ENCODE measurements around the gene ASXL1. TPM values are rescaled to one million over a fixed set of nuclear protein-coding genes. Genes with fewer than 3 reads are reported as not detected.

ASXL1 gene
- total and polyA plus RNA-seq, 10 of the 15 experiments (the other 5 are each of a cell fraction or from before 2014, with no cell fraction given), result 11.0 to 87.6 (median 56.8) TPM

DNA sequence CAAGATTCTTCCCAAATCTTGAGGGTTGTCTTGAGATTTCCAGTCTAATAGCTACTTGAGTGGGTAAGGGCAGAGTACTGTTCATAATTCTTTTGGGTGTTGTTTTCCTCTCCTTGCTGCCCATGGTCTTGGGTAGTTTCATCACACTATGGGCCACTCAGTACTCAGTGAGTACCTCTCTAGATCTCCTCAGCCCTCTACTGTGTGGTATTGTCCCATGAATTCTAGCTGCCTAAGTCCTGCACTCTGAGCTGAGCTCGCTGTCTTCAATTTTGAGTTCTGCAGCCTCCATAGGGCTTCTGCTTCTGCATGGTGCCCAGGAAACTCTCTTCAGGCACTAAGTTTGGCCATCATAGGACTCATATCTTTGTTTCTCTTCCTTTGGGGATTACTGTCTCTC is 42.3 kb downstream of the ASXL1 start:
- Histone ChIP-seq H3K4me2 (ENCODE audit: control insufficient read depth, insufficient read depth) (no peak overlapping the region), H3K9me3 (replicated peaks; ENCODE audit: control insufficient read depth, insufficient read depth, low read length) (no peaks in the 10 kb centered on the region), H3K27ac (ENCODE audit: control insufficient read depth, insufficient read depth) (no peak overlapping the region), H3K4me3 (no peak overlapping the region), H2AFZ (ENCODE audit: control insufficient read depth, low read depth, low read length) (no peak overlapping the region), H3K4me1 (ENCODE audit: control insufficient read depth, insufficient read depth, low read length) (no peaks in the 10 kb centered on the region), H3K9ac (ENCODE audit: control insufficient read depth, insufficient read depth, low read length) (no peak overlapping the region), H3K79me2 (ENCODE audit: control insufficient read depth, insufficient read depth, low read length) (peaks cover 14% of the 10 kb centered on the region), H4K20me1 (ENCODE audit: control insufficient read depth, insufficient read depth) (no peaks in the 10 kb centered on the region; the same call in 1 of the 2 replicates), H3K36me3 (ENCODE audit: control insufficient read depth in 2 of 2, insufficient read depth in 2 of 2, low read length in 1 of 2) (peaks cover 0 to 9% of the 10 kb centered on the region in 2 experiments; a peak in 3 of 4 replicates), H3K27me3 (replicated peaks in 1 of 2; ENCODE audit: control insufficient read depth in 2 of 2, insufficient read depth in 2 of 2, low read length in 1 of 2) (no peaks in the 10 kb centered on the region)
- intact Hi-C loops (cut with micrococcal nuclease; ENCODE audit: unreplicated experiment) (no loop called here), in situ Hi-C loops (cut with MboI) (no loop called here)
- CTCF ChIA-PET, result interaction anchor here (0.6 kb wide), 1 partner anchor 11 kb away, joined by 3 read pairs; no protein-coding TSS in a partner anchor
- no peak for FAIRE-seq
- TF ChIP-seq ZNF207 (IDR thresholded peaks at IDR 0.05; ENCODE audit: borderline replicate concordance) (no peak), TCF12 (IDR thresholded peaks at IDR 0.05; ENCODE audit: low read depth, low read length) (no peak), CBX5 (IDR thresholded peaks at IDR 0.05; ENCODE audit: low read depth) (no peak), KAT2A (conservative IDR thresholded peaks at IDR 0.05; ENCODE audit: control insufficient read depth, low read depth, low read length) (no peak)
- TF ChIP-seq, protein P1, sequence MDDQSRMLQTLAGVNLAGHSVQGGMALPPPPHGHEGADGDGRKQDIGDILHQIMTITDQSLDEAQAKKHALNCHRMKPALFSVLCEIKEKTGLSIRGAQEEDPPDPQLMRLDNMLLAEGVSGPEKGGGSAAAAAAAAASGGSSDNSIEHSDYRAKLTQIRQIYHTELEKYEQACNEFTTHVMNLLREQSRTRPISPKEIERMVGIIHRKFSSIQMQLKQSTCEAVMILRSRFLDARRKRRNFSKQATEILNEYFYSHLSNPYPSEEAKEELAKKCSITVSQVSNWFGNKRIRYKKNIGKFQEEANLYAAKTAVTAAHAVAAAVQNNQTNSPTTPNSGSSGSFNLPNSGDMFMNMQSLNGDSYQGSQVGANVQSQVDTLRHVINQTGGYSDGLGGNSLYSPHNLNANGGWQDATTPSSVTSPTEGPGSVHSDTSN (IDR thresholded peaks at IDR 0.05; ENCODE audit: insufficient replicate concordance, low read depth, low read length), result no peak
- TF ChIP-seq, protein P2, sequence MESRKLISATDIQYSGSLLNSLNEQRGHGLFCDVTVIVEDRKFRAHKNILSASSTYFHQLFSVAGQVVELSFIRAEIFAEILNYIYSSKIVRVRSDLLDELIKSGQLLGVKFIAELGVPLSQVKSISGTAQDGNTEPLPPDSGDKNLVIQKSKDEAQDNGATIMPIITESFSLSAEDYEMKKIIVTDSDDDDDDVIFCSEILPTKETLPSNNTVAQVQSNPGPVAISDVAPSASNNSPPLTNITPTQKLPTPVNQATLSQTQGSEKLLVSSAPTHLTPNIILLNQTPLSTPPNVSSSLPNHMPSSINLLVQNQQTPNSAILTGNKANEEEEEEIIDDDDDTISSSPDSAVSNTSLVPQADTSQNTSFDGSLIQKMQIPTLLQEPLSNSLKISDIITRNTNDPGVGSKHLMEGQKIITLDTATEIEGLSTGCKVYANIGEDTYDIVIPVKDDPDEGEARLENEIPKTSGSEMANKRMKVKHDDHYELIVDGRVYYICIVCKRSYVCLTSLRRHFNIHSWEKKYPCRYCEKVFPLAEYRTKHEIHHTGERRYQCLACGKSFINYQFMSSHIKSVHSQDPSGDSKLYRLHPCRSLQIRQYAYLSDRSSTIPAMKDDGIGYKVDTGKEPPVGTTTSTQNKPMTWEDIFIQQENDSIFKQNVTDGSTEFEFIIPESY (IDR thresholded peaks at IDR 0.05), result no peak
- TF ChIP-seq, protein P3, sequence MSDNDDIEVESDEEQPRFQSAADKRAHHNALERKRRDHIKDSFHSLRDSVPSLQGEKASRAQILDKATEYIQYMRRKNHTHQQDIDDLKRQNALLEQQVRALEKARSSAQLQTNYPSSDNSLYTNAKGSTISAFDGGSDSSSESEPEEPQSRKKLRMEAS (IDR thresholded peaks at IDR 0.05; ENCODE audit: low read depth, low read length), result no peak
- TF ChIP-seq, protein P4, sequence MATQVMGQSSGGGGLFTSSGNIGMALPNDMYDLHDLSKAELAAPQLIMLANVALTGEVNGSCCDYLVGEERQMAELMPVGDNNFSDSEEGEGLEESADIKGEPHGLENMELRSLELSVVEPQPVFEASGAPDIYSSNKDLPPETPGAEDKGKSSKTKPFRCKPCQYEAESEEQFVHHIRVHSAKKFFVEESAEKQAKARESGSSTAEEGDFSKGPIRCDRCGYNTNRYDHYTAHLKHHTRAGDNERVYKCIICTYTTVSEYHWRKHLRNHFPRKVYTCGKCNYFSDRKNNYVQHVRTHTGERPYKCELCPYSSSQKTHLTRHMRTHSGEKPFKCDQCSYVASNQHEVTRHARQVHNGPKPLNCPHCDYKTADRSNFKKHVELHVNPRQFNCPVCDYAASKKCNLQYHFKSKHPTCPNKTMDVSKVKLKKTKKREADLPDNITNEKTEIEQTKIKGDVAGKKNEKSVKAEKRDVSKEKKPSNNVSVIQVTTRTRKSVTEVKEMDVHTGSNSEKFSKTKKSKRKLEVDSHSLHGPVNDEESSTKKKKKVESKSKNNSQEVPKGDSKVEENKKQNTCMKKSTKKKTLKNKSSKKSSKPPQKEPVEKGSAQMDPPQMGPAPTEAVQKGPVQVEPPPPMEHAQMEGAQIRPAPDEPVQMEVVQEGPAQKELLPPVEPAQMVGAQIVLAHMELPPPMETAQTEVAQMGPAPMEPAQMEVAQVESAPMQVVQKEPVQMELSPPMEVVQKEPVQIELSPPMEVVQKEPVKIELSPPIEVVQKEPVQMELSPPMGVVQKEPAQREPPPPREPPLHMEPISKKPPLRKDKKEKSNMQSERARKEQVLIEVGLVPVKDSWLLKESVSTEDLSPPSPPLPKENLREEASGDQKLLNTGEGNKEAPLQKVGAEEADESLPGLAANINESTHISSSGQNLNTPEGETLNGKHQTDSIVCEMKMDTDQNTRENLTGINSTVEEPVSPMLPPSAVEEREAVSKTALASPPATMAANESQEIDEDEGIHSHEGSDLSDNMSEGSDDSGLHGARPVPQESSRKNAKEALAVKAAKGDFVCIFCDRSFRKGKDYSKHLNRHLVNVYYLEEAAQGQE (IDR thresholded peaks at IDR 0.05; ENCODE audit: low read depth, low read length), result no peak
- BruUV-seq (replicated peaks), result no TSS peak
- no peak for DNase-seq (ENCODE audit: low read depth, low spot score)
- SMC1A ChIA-PET (ENCODE audit: uncharacterized antibody, unreplicated experiment), result interaction anchor here (1.1 kb wide), 2 partner anchors 9 to 26 kb away, joined by 4 to 5 read pairs; no protein-coding TSS in a partner anchor
- 100% methylated on average over 1 of the region's 1 CpG for WGBS (ENCODE audit: insufficient coverage, insufficient replicate concordance, low lambda C conversion rate, missing lambda C conversion rate)
- RAD21 ChIA-PET (ENCODE audit: unreplicated experiment), result no interaction called here
- POLR2A ChIA-PET, result interaction anchor here (0.5 to 0.7 kb wide), 3 partner anchors 20 to 111 kb away, joined by 3 to 4 read pairs (median 3); no protein-coding TSS in a partner anchor
- ATAC-seq, result no peak
